HUES48 (cell line): ENCODE measurements around the gene RASSF8.

Experiments used
- H3K27ac ChIP-seq: one replicate; pipeline ENCODE4 v1.7.0; 2013; ENCODE audit warnings: low read depth, low read length, inconsistent platforms
- H3K27me3 ChIP-seq: 2 replicates; pipeline ENCODE4 v1.6.1; 2013; ENCODE audit warnings: mild to moderate bottlenecking, low read length; ENCODE audit not compliant: control insufficient read depth, insufficient read depth
- H3K36me3 ChIP-seq: 2 replicates; pipeline ENCODE4 v1.6.1; 2013; ENCODE audit warnings: low read length; ENCODE audit not compliant: control insufficient read depth, insufficient read depth
- H3K4me1 ChIP-seq: 2 replicates; pipeline ENCODE4 v1.6.1; 2013; ENCODE audit warnings: mild to moderate bottlenecking, low read length; ENCODE audit not compliant: control insufficient read depth, insufficient read depth
- H3K4me3 ChIP-seq: 2 replicates; pipeline ENCODE4 v1.5.1; 2013; ENCODE audit warnings: mild to moderate bottlenecking, low read depth, low read length
- H3K9ac ChIP-seq: 2 replicates; pipeline ENCODE4 v1.6.1; 2013; ENCODE audit warnings: mild to moderate bottlenecking, low read depth, low read length, moderate library complexity
- H3K9me3 ChIP-seq: 2 replicates; pipeline ENCODE4 v1.6.1; 2013; ENCODE audit warnings: low read length; ENCODE audit not compliant: control insufficient read depth, insufficient read depth

Gene RASSF8

GRCh38 chr12:25979059-25979458 lies 20.6 kb downstream of the RASSF8 start:
- H3K4me1 ChIP-seq: peaks cover 19% of the 10 kb centered on the region
- H3K9me3 ChIP-seq: no peaks in the 10 kb centered on the region
- no peaks in the 10 kb centered on the region for H3K27me3 ChIP-seq
- no peak overlapping the region for H3K4me3 ChIP-seq
- H3K9ac ChIP-seq: no peak overlapping the region
- H3K36me3 ChIP-seq: no peaks in the 10 kb centered on the region
- no peak overlapping the region for H3K27ac ChIP-seq

GRCh38 chr12:25979563-25979962 lies 21.1 kb downstream of the RASSF8 start:
- Histone ChIP-seq H3K9ac (no peak overlapping the region), H3K9me3 (no peaks in the 10 kb centered on the region), H3K27me3 (no peaks in the 10 kb centered on the region), H3K36me3 (no peaks in the 10 kb centered on the region), H3K4me1 (peaks cover 20% of the 10 kb centered on the region), H3K27ac (no peak overlapping the region), H3K4me3 (no peak overlapping the region)

DNA sequence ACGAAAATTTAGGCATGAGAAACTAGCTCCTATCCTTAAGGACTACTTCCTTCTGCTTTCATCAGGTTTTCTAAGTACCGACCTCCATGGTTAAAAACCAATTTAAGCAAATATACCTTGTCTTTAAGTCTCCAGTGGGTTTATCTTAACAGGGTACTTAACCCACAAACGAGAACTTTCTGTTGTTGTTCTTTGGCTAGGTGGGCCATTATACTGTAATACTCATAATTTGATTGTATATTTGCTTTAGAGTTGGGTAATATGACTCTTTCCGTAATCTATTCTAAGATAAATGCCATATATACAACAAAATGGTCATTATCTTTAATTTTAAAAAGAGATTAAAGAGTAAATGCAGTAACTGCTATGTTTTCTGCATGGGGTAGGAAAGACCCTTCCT lies 21.6 kb downstream of the RASSF8 start:
- Histone ChIP-seq H3K4me1 (peaks cover 24% of the 10 kb centered on the region), H3K9ac (no peak overlapping the region), H3K27ac (no peak overlapping the region), H3K36me3 (no peaks in the 10 kb centered on the region), H3K4me3 (no peak overlapping the region), H3K9me3 (no peaks in the 10 kb centered on the region), H3K27me3 (no peaks in the 10 kb centered on the region)

GRCh38 chr12:25981597-25981996 lies 23.1 kb downstream of the RASSF8 start:
- H3K27ac ChIP-seq: no peak overlapping the region
- H3K36me3 ChIP-seq: no peaks in the 10 kb centered on the region
- no peak overlapping the region for H3K9ac ChIP-seq

DNA sequence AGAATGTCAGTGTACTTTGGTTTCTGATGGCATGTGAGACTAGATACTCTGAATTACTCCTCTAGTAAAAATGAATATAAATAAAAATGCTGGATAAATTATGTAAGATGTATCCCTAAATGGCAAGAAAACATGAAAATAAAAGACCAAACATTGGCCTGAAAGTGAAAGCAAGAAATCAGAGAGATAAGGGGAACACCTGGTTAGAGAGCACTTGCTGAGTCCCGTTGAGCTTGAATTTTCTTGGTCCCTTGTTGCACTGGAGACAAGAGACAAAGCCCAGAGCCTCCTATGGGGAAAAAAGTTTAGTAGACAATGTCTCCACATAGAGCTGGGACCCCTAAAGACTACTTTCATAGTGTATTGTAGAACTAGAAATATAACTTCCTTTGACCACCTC lies 23.9 kb downstream of the RASSF8 start:
- peaks cover 39% of the 10 kb centered on the region for H3K4me1 ChIP-seq
- no peak overlapping the region for H3K4me3 ChIP-seq
- no peaks in the 10 kb centered on the region for H3K27me3 ChIP-seq
- H3K36me3 ChIP-seq: no peaks in the 10 kb centered on the region
- no peak overlapping the region for H3K27ac ChIP-seq
- H3K9ac ChIP-seq: no peak overlapping the region
- H3K9me3 ChIP-seq: no peaks in the 10 kb centered on the region

More at GRCh38 chr12:25981597-25981996, 23.1 kb downstream of the RASSF8 start:
- Histone ChIP-seq H3K27me3 (no peaks in the 10 kb centered on the region), H3K4me1 (peaks cover 39% of the 10 kb centered on the region), H3K4me3 (no peak overlapping the region), H3K9me3 (no peaks in the 10 kb centered on the region)

- no peak overlapping the region for H3K9ac ChIP-seq
- no peaks in the 10 kb centered on the region for H3K36me3 ChIP-seq
- H3K4me1 ChIP-seq: peaks cover 44% of the 10 kb centered on the region
- no peak overlapping the region for H3K27ac ChIP-seq
- no peaks in the 10 kb centered on the region for H3K27me3 ChIP-seq
- no peaks in the 10 kb centered on the region for H3K9me3 ChIP-seq
- no peak overlapping the region for H3K4me3 ChIP-seq
Observed at GRCh38 chr12:25983625-25984024, 25.1 kb downstream of the RASSF8 start.

DNA sequence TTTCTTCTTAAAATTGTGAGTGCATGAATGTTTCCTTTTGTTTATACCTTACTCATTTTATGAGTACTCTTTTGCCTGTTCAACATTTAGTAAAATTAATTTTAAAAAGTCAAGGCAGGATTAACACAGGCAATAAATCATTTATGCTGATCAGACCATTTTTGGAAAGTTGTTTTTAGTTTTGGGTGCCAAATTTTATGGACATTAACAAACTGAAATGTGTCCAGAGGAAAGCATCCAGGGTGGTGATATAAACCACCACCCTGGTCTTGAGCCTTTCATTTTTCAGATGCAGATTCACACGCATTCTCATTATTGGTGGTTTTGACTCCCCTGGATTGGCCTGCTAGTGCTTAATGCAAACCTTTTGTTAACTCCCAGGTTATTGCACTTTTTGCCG lies 26.3 kb downstream of the RASSF8 start:
- no peak overlapping the region for H3K27ac ChIP-seq
- no peaks in the 10 kb centered on the region for H3K9me3 ChIP-seq
- H3K9ac ChIP-seq: no peak overlapping the region
- H3K36me3 ChIP-seq: no peaks in the 10 kb centered on the region
- peaks cover 39% of the 10 kb centered on the region for H3K4me1 ChIP-seq
- no peak overlapping the region for H3K4me3 ChIP-seq
- H3K27me3 ChIP-seq: no peaks in the 10 kb centered on the region

GRCh38 chr12:25985316-25986175 lies 27.1 kb downstream of the RASSF8 start:
- Histone ChIP-seq H3K9ac (no peak overlapping the region), H3K9me3 (no peaks in the 10 kb centered on the region), H3K27me3 (no peaks in the 10 kb centered on the region), H3K4me3 (no peak overlapping the region), H3K27ac (no peak overlapping the region), H3K4me1 (peaks cover 38% of the 10 kb centered on the region), H3K36me3 (no peaks in the 10 kb centered on the region)

- H3K4me1 ChIP-seq: peaks cover 38% of the 10 kb centered on the region
- no peaks in the 10 kb centered on the region for H3K27me3 ChIP-seq
- H3K27ac ChIP-seq: no peak overlapping the region
- no peaks in the 10 kb centered on the region for H3K36me3 ChIP-seq
- H3K9ac ChIP-seq: no peak overlapping the region
- H3K4me3 ChIP-seq: no peak overlapping the region
- H3K9me3 ChIP-seq: no peaks in the 10 kb centered on the region
Observed at GRCh38 chr12:25986180-25986579, 27.7 kb downstream of the RASSF8 start.

DNA sequence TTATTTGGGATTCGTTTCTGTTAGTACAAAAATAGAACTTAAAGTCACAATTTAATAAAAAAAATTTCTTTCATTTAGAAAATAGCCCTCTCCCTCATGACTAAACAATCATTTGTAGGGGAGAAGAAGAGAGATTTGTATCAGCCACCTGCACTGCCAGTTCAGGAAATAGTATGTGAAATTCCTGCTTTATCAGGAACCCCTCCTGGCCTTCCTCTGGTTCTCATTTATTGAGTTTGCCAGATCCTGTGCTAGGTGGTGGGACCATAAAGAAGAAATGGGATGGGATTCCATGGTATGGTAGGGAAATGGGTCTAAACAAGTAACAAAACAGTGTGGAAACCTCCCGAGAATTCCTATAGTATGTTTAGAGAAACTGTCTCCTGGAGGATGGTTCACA lies 30.0 kb downstream of the RASSF8 start:
- Histone ChIP-seq H3K4me1 (peaks cover 47% of the 10 kb centered on the region), H3K4me3 (no peak overlapping the region), H3K27me3 (no peaks in the 10 kb centered on the region), H3K36me3 (no peaks in the 10 kb centered on the region), H3K9ac (no peak overlapping the region; the same call in 1 of the 2 replicates), H3K9me3 (no peaks in the 10 kb centered on the region), H3K27ac (no peak overlapping the region)

DNA sequence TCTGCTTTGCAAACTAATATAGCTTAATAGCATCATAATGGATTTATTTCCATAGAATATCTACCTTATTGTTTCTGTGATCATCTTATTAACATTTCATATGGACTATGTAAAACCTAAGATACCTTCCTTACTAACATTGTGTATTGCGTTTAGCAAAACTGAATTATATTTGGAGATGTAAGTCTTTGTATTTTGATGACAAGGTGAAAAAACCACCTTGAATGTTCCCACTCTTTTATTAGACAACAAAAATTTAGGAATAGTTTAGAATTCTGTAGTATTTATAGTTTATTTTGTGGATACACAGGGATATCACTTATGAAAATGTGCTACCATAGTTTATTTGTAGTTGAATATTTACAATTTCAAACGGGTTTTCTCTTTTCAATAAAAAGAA lies 32.0 kb downstream of the RASSF8 start:
- Histone ChIP-seq H3K27ac (no peak overlapping the region), H3K36me3 (no peaks in the 10 kb centered on the region), H3K9ac (no peak overlapping the region), H3K4me3 (no peak overlapping the region), H3K4me1 (peaks cover 57% of the 10 kb centered on the region), H3K9me3 (no peaks in the 10 kb centered on the region), H3K27me3 (no peaks in the 10 kb centered on the region)
